C4-2B (cell line): ENCODE results near the gene MLLT10.

Source experiments
- H3K27ac ChIP-seq: fragments of 450-650 bp; 2 replicates; pipeline ENCODE4 v1.5.1; 2017
- CTCF ChIP-seq: fragments of 450-650 bp; conservative IDR thresholded peaks from 2 replicates; pipeline ENCODE4 v1.5.1; 2017; ENCODE audit warnings: mild to moderate bottlenecking
- ZFX ChIP-seq: fragments of 450-650 bp; IDR thresholded peaks from 2 replicates; pipeline ENCODE4 v1.6.1; 2017

The MLLT10 gene

GRCh38 chr10:21519397-21519933 is 14.6 kb upstream of the MLLT10 start:
- no peak for TF ChIP-seq CTCF
- TF ChIP-seq ZFX: no peak
- H3K27ac ChIP-seq: no peak overlapping the region

DNA sequence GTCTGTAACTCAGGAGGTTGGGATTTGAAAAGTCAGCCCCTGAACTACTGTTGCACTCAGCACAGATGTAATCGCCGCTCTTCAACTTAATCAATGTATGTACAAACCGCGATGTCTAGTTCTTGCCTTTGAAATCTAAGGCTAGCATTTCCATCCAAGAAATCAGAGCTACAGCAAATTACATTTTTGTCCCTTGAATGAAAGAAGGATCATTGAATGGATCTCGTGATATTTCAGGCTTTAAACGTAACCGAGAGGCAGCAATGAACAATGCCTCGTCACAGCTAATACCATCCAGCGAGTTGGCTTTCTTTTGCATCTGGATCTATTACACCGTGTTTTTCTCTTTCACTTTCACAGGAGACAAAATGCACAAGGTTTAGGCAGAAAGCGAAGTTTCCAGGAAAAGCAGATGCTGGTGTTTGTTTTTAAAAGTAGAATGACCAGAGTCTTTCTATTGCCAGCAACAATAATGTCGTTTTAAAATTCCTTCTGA is 14.0 kb upstream of the MLLT10 start:
- TF ChIP-seq CTCF (no peak), ZFX (no peak)
- H3K27ac ChIP-seq: no peak overlapping the region

GRCh38 chr10:21520509-21520908 is 13.5 kb upstream of the MLLT10 start:
- TF ChIP-seq CTCF (no peak), ZFX (no peak)
- H3K27ac ChIP-seq: no peak overlapping the region

DNA sequence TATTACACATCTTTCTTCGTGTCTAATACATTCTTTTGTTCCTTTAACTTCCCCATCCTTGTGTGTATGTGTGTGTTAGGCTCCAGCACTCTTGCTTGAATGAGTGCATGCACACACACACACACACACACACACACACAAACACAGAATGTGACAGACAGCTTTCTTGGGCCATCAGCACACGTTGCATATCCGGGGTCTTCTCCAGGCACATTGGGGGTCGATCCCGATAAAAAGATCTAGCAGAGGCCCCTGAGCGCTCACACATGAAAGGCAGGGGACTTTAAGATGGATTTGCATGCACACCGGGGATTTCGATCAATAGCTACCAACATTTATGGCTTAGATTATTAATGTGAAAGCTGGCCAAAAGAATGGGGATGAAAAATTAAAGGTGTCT is 13.1 kb upstream of the MLLT10 start:
- no peak overlapping the region for H3K27ac ChIP-seq
- TF ChIP-seq ZFX (no peak), CTCF (no peak)

DNA sequence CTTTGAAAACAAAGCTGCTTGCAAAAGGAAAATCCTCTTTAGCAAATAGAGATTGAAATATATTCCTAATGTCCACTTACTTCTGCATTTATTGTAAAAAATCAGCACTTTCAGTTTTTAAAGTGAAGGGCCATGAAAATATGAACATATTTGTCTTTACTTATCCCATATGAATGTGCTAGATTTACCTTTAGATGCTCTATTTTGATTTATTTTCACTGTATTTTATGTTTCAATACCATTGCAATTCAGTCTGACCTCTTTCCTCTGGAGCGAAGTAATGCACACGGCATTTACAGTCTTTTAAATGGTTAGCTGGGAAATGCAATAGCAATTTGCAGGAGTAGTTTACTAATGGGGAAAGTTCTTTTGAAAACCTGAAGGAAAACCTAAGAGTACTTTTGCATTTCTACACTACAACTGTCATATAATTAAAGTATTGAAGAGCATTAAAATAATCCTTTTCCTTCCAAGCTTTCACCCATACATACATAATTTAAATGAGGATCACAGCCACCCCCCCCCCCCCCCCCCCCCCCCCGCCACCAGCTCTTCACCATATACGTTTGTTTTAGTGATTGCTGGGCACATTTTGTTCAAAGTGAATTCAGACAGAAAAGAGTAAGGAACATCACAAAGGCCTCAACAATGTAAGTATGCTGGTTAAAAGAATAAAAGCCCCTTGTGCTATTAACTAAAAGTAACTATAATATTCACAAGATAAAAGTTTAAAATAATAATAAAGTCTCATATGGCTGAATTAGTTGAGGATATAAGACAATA is 12.1 kb upstream of the MLLT10 start:
- no peak overlapping the region for H3K27ac ChIP-seq
- TF ChIP-seq CTCF (no peak), ZFX (no peak)

DNA sequence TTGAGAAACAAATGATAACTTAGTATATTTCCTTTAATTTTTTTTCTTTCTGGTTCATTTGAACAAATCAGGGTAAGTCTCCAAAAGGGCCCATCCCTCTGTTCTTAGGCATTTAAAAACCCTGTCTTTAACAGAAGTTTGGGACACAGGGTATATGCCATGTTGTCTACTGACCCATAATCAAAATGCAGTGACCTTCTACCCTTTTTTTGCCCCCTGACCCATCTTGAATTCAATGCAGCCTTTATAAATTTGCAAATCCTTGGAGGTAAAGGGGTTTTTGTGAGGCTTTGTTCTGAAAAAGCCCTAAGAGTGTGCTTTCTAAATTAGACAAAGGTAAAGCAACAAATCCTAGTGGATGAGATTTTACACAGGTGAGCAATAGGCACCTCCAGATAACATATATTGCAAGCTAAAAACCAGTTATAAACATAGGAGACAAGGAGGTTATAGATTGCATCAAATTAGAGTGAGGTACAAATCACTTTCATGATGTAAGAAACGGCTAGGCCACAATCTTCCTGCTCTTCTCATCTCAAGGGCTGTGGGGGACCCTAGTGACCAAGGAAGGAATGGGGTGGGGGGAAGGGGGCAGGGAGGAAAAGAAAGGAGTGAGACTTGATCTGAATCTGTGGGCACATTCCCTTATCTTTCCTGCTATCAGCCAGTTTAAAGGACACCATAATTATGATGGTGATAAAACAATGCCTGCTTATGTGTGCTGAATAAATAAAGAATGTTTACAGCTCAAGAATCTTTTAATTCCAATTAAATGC is 11.2 kb upstream of the MLLT10 start:
- TF ChIP-seq ZFX (no peak), CTCF (no peak)
- H3K27ac ChIP-seq: no peak overlapping the region

DNA sequence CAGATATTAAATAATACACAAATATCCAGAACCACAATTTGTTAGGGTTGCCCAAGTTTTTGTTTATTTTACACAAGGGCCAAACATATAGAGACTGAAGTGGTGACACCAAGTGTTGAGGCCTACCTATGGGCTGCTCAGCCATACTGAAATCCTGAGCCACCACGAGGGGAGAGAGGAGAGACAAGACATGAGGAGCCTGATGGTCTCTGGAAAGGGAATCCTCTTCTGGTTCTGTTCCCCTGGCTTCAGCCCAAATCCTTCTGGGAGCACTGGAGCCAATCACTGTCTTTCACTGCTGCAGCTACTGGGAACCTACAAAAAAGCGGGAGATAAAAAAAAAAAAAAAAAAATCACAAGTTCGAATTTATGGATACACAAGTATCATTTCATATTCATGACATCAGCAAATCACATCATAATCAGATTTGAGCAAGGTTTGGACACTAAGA is 10.4 kb upstream of the MLLT10 start:
- TF ChIP-seq ZFX: no peak
- TF ChIP-seq CTCF: no peak
- H3K27ac ChIP-seq: no peak overlapping the region
